ENCODE measurements around the gene CRACDL.

Gene CRACDL, protein sequence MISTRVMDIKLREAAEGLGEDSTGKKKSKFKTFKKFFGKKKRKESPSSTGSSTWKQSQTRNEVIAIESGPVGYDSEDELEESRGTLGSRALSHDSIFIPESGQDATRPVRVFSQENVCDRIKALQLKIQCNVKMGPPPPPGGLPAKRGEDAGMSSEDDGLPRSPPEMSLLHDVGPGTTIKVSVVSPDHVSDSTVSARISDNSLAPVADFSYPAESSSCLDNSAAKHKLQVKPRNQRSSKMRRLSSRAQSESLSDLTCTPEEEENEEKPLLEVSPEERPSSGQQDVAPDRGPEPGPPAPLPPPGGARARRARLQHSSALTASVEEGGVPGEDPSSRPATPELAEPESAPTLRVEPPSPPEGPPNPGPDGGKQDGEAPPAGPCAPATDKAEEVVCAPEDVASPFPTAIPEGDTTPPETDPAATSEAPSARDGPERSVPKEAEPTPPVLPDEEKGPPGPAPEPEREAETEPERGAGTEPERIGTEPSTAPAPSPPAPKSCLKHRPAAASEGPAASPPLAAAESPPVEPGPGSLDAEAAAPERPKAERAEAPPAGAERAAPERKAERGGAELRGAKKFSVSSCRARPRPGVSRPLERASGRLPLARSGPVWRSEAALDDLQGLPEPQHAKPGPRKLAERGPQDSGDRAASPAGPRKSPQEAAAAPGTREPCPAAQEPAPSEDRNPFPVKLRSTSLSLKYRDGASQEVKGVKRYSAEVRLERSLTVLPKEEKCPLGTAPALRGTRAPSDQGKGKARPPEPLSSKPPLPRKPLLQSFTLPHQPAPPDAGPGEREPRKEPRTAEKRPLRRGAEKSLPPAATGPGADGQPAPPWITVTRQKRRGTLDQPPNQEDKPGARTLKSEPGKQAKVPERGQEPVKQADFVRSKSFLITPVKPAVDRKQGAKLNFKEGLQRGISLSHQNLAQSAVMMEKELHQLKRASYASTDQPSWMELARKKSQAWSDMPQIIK

DNA sequence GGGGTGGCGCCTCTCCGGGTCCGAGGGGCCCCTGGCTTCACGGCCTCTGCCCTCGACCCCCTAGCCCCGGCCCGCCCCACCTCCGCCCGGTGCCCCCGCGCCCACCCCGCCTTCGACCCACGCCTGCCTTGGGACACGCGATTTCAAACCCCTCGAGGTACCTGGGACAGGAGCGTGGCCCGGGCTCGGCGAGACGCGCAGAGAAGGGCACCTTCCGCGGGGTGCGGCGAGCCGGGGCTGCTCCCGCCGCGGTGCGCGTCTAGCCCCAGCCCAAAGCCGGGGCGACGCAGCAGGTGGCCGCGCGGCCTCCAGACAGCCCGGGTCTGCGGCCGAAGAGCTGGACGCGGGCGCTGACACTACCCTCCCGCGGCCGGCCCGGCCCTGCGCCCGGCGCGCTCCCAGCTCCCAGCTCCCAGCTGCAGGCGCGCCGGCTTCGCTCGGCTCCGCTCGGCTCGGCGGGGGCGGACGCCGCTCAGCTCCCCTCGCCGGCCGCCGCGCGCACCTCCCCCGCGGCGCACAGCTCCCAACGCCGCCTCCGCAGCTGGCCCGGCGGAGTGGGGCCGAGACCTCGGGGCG is at the start of gene CRACDL:
Gene CRACDL (minus strand): TSS at position 449 of the 576 bp plus-strand sequence. CDS start 89,425 bp downstream, outside the sequence.
- DNase-seq, result no peak

DNA sequence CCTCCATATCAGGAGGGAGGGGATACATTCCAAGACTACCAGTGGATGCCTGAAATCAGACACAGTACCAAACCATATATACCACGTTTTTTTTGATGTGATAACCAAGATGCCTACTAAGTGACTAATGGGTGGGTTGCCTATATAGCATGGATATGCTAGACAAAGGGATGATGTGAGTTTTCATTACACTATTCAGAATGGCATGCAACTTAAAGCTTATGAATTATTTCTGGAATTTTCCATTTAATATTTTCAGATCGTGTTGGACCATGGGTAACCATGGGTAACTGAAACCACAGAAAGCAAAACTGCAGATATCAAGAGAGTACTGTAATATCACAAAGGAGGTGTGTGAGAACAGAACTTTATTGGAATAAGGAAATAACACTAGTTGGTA is 39.6 kb upstream of the CRACDL start:
- DNase-seq, result no peak

DNA sequence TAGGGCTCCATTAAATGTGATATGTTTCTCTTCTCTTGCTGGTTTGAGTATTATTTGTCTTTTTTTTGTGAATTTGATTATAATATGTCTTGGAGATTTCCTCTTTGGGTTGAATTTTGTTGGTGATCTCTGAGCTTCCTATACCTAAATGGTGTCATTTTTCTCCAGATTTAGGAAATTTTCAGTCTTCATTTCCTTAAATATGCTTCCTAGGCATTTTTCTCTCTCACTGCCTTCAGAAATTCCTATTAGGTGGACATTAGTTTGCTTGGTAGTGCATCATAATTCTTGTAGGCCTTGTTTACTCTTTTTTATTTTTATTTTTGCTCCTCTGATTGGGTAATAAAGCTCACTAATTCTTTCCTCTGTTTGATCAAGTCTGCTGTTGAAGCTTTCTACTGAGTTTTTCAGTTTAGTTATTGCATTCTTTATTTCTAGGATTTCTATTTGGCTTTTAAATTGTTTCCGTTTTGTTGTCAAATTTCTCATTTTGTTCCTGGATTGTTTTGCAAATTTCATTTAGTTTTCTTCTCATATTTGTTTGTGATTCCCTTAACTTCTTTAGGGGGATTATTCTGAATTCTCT is 36.6 kb upstream of the CRACDL start:
- no peak for DNase-seq

DNA sequence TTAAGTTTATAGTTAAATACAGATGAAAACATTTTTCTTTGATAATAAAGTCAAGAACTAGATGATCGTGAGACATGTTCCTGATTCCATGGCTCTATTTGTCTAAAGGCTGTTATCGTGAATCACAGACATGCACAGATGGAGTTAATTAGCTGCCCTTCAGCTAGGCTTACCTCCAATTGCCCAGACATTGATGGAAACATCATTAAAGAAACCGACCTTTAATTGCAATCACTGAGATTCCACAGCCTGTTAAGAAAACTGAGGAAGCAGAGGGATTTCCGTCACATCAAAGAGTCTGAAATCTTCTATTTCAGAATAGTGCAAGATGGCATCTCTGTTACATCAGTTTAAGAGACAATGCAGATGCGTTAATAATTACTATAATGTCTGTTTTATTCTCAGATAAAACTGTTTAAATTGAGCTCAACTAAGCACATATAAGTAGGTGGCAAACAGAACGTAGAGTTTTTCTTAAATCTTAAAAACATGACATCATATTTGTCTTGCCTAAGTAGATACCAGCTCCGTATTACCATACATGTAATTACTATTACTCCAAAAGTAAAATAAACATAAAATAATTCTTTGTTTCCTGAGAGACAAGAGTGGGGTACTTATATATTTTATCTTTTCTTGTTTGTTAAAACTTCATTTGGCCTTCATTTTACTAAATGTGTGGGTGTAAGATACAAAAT is 23.9 kb upstream of the CRACDL start:
- DNase-seq, result no peak

DNA sequence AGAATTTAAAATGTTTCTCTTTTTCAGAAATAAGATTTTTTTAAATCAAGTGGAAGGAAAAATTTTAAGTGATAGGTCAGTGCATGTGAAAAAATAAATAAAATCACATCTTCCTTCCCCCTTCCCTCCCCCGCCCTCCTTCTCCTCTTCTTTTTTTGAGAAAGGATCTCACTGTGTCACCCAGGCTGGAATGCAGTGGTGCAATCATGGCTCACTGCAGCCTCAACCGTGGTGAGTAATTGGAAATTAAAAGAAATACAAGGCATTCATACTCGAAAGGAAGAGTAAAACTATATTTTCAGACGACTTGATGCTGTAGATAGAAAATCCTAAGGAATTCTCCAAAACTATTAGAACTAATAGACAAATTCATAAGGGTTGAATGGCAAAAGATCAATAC is 16.9 kb upstream of the CRACDL start:
- DNase-seq, result no peak

DNA sequence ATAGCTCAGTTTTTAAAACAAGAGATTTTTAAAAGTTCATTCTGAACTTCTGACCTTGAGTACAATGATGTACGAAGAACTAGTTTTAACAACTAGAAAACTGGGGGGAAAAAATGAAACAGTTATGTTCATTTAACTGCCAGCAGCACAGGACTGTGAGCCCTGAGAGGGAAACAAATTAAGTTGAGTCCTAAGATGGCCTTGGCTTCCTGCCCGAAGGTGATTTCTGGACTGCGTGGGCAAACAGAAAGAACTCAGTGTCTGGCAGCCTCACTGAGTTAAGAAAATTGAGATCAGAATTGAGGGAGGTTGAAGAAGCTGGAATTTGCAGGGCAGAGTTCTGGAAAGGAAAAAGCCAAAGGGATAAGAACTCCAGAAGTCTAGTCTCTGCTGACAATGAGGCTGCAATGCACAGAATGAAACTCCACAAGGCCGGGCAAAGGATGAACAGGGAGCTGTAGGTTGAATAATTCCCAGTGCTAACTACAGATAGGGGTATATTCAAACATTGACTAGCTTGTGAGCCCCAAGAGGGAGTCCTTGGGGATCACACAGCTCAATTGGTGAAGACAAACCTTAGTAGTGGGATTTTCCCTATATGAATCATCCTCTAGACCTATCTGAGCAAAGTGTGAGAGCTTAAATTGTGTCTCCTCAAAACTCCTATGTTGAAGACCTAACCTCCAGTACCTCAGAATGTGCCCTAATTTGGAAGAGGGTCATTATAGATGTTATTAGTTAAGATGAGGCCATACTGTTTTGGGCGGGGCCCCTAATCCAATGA is 13.1 kb upstream of the CRACDL start:
- no peak for DNase-seq

DNA sequence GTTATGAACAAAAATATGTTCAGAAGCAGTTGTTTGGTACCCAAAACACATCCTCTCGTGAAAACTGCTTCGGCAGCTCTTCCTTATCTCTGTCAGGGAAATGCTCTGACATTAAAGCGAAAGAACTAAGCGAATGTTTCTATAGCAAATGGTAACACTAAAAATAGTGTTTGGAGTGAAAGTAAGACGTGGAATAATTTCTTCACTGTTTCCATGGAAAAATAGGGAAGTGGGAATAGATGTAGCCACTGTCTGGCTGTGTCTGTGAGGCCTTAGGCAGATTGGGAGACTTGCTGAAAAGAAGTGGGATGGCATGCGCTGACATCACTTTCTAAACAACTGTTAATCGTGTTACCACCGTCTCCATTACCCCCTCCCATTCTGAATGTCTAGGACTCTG is 11.5 kb upstream of the CRACDL start:
- DNase-seq, result no peak

DNA sequence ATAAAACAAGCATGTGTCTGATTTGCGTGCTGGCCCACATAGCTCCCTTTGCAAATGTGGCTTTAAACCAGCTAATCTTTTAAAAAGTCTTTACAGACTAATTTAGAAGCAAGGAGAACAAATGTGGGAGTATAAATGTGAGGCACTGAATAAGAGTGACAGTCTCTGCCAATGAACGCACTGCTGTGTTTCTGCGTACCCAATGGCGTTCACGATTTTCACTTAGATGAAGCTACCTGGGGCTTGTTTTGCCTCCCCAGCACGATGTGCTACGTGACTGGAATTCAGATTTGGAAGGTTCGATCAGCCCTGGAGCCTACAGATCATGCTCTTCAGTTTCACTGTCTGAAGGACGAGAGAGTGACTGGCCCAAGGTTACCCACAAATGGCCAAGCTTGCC is 10.8 kb upstream of the CRACDL start:
- no peak for DNase-seq

DNA sequence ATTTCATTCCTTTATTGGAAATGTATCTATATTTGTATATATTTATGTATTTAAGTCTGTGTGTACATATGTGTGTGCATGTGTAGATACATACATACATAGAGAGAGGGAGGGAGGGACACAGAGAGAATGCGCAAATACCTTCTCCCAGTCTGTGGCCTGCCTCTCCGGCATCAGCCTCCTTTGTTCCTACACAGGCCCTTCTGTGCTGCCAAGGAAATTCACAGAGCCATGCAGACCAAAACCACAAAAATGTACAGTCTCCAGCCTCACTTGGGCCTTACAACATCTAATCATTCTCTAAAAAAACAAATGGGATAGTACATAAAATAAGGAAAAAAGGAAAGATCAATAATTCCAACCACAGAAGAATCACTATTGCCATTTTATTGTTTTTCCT is 8.8 kb upstream of the CRACDL start:
- no peak for DNase-seq

DNA sequence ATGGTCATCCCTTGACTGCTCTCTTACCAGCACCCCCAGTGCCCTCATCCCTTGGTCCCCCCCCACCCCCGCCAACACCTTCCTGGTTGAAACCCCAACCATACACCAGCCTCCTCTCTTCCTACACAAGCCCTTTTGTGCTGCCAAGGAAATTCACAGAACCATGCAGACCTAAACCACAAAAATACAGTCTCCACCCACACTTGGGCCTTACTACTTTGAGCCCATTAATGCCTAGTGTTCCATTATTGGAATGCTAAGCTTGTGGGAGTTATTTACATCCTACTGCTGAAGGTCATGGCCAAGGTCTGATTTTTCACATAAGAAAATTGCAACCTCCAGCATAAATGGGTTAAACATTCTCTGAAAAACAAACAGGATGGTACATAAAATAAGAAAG is 4.1 kb upstream of the CRACDL start:
- DNase-seq, result no peak

DNA sequence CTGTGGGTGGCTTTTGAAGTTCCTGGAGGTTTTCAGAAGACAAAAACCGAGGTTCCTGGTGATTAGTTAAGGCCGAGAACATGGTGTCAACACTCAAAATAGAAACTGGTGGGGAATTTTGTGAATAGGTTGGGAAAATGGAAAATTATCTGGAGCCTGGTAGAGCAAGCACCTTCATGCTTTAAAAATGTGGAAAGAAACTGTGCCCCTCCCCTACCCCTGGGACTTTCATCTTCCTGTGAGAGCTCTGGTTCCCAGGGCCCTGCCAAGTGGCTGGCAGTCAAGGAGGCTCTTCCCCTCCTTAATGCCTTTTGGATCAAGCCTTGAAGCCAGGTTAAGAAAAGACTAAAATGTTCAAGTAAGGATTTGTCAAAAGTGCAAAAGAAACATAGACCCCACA is 1.9 kb upstream of the CRACDL start:
- no peak for DNase-seq

DNA sequence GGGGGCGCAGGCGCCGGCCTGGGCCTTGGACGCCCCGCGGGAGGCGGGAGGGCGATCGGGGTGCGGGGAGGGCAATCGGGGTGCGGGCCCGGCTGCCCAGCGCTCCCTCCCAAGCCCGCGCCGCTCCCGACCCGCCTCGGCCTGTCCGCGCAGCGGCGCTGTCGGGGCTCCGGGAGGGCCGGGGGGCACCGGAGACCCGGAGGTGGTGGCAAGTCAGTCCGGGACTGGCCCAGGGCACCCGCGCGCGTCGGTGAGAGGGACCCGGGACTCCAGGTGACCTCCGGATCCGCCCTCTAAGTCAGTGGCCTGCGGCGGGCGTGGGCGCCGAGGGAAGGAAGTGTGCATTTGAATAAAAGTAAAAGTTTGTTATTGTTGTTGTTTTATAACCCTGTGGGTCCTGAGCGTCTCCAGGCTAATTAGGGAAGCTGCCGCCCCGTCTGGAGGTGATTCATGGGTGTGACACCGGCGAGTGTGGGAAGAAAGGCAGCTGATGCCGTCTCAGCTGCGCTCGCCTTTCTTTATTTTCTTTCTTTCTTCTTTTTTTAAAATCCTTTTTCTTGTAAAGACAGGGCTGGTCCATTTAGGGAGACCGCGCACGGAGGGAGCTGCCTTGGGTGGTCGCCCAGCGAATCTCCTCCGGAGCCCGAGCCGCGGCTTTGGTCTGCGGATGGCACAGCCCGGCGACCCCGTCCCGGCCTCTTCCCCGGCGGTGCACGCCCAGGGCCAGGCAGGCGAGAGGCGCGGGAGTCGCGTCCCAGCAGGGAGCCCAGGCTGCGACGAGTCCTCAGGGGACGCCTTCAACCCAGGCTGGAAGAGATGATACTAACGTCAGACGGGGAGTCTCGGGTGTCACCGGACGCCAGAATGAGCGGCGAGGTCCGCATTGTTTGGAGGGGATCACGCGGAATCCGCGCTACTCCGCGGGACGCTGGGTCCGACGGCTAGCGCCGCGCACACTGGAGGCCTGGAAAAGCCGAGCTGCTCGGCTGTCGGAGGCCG is 627 bp upstream of the CRACDL start:
- no peak for DNase-seq

DNA sequence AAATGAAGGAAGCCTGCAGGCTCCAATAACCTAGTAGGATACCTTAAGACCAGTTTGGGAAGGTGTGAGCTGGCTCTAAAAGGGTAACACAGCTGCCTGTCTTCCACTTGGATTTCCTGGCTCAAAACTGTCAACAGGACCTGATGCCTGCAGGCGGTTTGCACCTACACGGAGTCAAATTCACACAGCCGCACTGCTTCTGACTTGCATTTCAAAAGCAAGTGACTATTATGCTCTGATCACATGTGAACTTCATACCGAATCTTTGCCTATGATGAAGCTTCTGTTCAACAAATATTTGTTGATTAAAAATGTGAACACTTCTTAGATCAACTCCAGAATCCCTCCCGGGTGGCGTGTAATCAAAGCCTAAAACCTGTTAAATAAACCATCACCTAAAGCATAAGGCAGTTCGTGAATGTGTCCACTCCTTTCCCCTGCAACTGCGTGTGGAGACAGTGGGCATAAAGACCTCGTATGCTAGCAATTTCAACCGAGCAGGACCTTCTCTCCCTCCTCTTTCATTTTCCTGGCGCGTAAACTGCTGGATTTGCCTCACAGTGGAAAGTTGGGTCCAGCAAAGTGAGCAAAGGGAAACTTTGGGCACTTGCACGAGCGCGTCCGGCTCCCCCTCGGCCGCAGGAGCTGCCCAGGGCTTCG is 784 bp downstream of the CRACDL start:
- no peak for DNase-seq

DNA sequence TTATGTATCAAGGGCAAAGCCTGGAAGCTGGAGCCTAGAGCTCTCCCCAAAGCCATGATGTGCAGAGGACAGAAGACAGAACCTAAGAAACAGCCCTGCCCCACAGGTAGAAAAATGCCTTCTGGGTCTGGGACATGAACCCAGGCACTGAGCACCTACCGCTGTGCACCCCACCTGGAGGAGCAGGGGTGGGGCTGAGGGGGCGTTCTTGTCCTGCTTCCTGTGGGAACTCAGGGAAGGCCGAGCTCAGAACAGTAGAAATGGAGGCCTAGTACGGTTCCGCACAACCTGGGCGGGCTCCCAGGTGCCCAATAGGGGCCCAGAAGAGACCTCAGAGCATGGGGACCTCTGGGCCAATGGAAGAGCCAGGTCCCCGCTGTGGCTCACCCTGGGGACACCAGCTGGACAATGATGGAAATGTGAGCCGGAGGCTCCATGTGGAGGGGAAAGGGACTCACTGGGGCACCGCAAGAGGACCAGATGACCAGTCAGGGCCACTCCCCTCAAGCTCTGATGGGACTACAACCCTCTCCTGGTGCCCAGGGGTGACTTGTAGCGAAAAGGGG is 3.2 kb downstream of the CRACDL start:
- DNase-seq, result no peak

DNA sequence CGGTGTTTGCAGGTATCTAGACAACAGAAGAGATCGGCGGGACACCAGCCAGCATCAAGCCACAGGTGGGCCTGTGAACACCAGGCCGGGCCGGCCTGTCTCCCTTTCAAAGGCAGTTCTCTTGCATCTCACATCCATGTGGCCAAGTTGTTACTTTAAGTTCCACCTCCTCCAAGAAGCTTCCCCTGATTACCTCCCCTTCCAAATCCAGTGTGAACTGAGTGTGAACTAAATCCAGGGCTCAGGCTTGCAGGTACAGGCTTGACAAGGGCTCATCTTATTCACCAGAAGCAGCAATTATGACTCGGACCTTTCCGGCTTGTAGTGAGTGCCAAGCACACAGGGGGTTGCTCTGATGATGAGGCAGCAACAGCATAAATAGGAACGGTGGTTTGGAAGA is 3.9 kb downstream of the CRACDL start:
- no peak for DNase-seq

DNA sequence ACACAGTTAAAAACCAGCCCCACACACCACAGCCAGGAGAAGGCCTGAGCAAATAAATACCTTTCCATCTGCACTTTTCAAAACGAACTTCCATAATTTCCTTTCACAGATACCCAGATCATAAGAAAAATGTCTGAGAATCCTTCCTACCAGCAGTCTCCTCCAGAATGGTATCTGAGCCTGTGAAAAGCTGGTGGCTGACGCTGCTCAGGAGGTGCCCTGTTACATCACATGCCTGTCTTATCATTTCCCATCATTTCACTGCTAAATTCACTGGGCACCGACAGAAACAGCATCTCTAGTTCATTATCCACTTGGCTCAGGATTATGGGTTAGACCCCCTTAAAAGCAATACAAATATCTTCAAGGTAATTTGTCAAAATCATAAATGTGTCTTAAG is 4.4 kb downstream of the CRACDL start:
- DNase-seq, result no peak

DNA sequence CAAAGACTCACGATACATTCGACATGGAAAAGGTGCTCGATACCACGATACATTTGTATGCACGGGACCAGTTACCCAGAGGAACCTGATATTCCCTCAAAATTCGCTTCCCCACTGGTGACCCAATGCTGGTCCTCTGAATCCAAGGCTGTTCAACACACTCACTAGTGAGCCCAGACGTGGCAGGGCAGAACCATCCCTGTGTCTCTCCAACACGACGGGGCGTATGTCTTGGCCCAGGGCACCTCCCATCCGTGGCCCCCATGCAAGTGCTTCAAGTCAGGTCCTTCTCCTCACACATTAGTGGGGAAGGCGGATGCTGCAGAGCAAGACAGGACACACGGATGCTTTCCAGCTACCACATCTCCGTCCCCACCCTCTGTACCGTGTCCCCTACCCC is 6.1 kb downstream of the CRACDL start:
- DNase-seq, result no peak

DNA sequence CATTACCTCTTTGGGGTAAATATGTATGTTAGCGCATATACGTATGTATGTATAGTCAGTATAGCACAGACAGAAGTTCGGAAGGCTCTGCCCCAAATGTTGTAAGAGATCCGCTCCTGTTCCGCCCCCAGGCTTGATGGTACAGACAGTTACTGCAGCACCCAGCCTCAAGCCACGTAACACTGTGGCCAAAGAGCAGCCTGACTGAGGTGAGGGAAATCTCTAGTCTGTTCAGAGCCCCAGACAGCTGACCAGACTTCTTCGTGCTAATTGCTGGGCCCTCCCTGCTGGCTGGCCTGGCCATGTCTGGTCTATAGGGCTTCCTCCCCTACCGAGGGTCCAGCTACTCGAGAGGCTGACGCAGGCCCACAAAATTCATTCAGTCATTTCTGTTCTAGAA is 7.8 kb downstream of the CRACDL start:
- DNase-seq, result no peak

DNA sequence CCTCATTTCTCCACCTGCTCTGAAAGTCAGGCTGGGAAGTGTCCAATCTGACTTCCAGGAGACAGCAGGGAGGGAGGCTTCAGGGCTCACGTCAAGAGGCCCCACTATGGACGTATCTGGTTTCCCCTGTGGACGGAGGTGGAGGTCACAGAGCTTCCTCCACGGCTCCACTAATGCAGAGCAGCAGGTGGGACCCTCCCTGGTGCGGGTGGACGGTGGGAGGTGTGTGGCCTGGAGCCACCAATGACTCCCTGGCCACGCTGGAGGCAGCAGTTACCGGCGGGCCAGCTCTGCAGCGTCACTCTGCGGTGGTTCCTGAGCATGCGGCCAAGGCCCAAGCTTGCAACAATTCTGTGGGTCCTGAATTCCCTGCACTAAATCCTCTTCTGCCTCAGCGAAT is 9.0 kb downstream of the CRACDL start:
- no peak for DNase-seq

DNA sequence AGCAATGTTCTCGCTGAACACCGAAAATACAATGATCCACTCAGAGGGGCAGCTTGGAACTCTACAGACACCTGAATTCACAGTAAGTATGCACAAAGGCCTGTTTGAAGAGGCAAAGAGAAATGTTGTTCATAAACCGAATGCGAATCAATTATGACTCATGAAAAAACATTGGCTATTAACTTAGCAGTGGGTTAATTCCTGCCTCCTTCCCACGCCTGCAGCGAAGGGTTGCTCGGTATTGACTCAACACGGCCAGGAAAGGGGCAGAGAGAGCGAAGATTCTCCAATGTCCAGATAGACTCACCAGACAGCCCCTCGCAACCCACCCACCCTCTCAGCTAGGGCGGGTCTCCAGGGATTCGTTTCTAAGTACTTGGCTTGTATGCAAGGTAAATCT is 9.4 kb downstream of the CRACDL start:
- no peak for DNase-seq
